ENCODE results near the gene FNDC3A.
"Not testable (repeated sequence)": the region's sequence is repeated elsewhere in the genome, so short reads cannot be mapped to it uniquely, and the experiment has no call there.

Gene FNDC3A

DNA sequence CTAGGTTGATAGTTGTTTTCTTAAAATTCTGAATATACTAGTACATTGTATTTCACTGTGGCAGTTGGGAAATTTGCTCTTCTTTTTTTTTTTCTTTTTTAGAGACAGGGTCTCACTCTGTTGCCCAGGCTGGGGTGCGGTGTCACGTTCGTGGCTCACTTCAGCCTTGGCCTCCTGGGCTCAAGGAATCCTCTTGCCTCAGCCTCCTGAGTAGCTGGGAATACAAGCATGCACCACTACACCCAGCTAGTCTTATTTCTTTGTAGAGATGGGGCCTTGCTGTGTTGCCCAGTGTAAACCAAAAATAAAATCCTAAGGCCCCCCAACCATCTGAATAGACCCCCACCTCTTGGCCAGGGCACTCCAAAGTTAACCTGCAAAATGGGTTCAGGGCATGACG is 79.3 kb downstream of the FNDC3A start:
- H4K20me1 ChIP-seq (ENCODE audit: insufficient read depth) = no peaks in the 10 kb centered on the region
- H3K27me3 ChIP-seq (ENCODE audit: insufficient read depth, low read depth) = no peaks in the 10 kb centered on the region
- H3K4me2 ChIP-seq = no peak overlapping the region
- no peak overlapping the region for H3K27ac ChIP-seq
- no peaks in the 10 kb centered on the region for H3K4me1 ChIP-seq (ENCODE audit: low read depth, poor library complexity, severe bottlenecking)
- H3K9ac ChIP-seq = no peak overlapping the region
- H2AFZ ChIP-seq (ENCODE audit: low read depth) = no peak overlapping the region
- no peak overlapping the region for H3K4me3 ChIP-seq (IDR thresholded peaks at IDR 0.05; ENCODE audit: insufficient read depth, low read depth, low read length)
- no peaks in the 10 kb centered on the region; the same call in 1 of the 2 replicates for H3K79me2 ChIP-seq (ENCODE audit: insufficient read depth, low read depth)
- TF ChIP-seq, protein P1, sequence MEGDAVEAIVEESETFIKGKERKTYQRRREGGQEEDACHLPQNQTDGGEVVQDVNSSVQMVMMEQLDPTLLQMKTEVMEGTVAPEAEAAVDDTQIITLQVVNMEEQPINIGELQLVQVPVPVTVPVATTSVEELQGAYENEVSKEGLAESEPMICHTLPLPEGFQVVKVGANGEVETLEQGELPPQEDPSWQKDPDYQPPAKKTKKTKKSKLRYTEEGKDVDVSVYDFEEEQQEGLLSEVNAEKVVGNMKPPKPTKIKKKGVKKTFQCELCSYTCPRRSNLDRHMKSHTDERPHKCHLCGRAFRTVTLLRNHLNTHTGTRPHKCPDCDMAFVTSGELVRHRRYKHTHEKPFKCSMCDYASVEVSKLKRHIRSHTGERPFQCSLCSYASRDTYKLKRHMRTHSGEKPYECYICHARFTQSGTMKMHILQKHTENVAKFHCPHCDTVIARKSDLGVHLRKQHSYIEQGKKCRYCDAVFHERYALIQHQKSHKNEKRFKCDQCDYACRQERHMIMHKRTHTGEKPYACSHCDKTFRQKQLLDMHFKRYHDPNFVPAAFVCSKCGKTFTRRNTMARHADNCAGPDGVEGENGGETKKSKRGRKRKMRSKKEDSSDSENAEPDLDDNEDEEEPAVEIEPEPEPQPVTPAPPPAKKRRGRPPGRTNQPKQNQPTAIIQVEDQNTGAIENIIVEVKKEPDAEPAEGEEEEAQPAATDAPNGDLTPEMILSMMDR (conservative IDR thresholded peaks at IDR 0.05; ENCODE audit: low read depth, low read length) = no peak
- no peaks in the 10 kb centered on the region for H3K36me3 ChIP-seq (ENCODE audit: insufficient read depth)

DNA sequence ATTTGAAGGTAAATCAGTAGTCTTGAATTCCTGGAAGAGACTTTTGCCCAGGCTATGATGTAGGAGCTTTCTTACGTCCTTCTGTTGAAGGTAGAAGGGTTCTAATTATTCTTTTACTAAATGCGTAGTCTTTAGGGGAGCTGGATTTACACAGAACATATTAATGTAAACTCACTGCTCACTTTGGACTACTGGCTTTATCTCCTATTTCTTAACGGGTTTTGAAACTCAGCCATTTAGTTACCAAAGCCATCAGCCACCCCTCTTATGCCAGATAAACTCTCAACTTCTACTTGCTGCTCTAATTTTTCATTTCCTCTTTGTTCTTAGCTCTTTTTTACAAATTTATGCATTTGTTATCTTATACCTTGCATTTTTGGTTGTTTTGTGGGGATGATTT is 81.5 kb downstream of the FNDC3A start:
- Histone ChIP-seq H4K20me1 (ENCODE audit: insufficient read depth) (no peaks in the 10 kb centered on the region), H3K4me1 (ENCODE audit: low read depth, poor library complexity, severe bottlenecking) (no peaks in the 10 kb centered on the region), H3K36me3 (ENCODE audit: insufficient read depth) (no peaks in the 10 kb centered on the region), H3K79me2 (ENCODE audit: insufficient read depth, low read depth) (no peaks in the 10 kb centered on the region), H3K9ac (no peak overlapping the region), H3K4me3 (IDR thresholded peaks at IDR 0.05; ENCODE audit: insufficient read depth, low read depth, low read length) (no peak overlapping the region), H2AFZ (ENCODE audit: low read depth) (no peak overlapping the region), H3K27ac (no peak overlapping the region), H3K27me3 (ENCODE audit: insufficient read depth, low read depth) (no peaks in the 10 kb centered on the region), H3K4me2 (no peak overlapping the region)
- TF ChIP-seq, protein P1 (conservative IDR thresholded peaks at IDR 0.05; ENCODE audit: low read depth, low read length) = no peak

DNA sequence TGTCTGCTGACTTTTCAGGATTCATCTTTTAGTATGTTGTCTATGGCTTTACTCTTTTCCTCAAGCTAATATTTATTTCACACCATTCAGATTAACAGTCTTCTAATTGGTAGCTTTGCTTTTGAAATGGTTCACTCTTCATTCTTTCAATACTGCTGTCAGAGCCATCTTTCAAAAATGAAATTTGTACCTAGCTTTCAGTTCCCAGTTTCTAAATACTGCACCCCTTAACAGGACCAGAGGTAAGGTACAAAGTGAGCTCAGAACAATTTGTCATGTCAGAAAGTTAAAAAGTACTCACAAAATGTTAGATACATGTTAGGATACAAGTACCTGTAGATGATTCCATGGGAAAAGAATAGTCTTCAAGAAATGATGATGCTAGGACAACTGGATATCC is 83.0 kb downstream of the FNDC3A start:
- Histone ChIP-seq H4K20me1 (ENCODE audit: insufficient read depth) (no peaks in the 10 kb centered on the region), H3K27me3 (ENCODE audit: insufficient read depth, low read depth) (no peaks in the 10 kb centered on the region), H3K9ac (no peak overlapping the region), H3K79me2 (ENCODE audit: insufficient read depth, low read depth) (no peaks in the 10 kb centered on the region), H3K4me3 (IDR thresholded peaks at IDR 0.05; ENCODE audit: insufficient read depth, low read depth, low read length) (no peak overlapping the region), H3K4me2 (no peak overlapping the region), H2AFZ (ENCODE audit: low read depth) (no peak overlapping the region), H3K4me1 (ENCODE audit: low read depth, poor library complexity, severe bottlenecking) (no peaks in the 10 kb centered on the region), H3K36me3 (ENCODE audit: insufficient read depth) (no peaks in the 10 kb centered on the region), H3K27ac (no peak overlapping the region)
- TF ChIP-seq, protein P1 (conservative IDR thresholded peaks at IDR 0.05; ENCODE audit: low read depth, low read length) = no peak

DNA sequence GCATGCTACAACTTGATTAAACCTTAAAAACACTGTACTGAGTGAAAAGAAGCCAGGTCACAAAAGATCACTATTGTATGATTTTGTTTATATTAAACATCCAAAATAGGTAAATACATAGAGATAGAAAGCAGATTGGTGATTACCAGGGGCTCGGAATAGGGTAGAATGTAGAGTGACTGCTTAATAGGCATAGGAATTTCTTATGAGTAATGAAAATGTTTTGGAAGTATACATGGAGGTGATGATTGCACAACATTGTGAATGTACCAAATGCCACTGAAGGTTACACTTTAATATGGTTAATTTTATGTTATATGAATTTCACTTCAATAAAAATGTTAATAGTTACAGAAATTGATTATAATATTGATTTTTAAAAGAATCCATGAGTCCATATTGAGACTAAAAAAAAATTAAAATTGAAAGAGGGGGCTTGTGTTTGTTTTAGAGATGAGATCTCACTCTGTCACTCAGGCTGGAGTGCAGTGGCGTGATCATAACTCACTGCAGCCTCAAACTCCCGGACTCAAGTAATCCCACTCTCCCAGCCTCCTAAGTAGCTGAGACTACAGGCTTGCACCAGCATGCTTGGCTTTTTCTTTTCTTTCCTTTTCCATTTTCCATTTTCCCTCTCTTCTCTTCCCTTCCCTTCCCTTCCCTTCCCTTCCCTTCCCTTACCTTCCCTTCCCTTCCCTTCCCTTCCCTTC is 85.1 kb downstream of the FNDC3A start:
- Histone ChIP-seq H3K4me1 (ENCODE audit: low read depth, poor library complexity, severe bottlenecking) (no peaks in the 10 kb centered on the region), H3K4me2 (no peak overlapping the region), H3K27ac (no peak overlapping the region), H3K9ac (no peak overlapping the region), H3K79me2 (ENCODE audit: insufficient read depth, low read depth) (no peaks in the 10 kb centered on the region), H3K27me3 (ENCODE audit: insufficient read depth, low read depth) (no peaks in the 10 kb centered on the region), H2AFZ (ENCODE audit: low read depth) (no peak overlapping the region), H3K36me3 (ENCODE audit: insufficient read depth) (no peaks in the 10 kb centered on the region), H4K20me1 (ENCODE audit: insufficient read depth) (no peaks in the 10 kb centered on the region), H3K4me3 (IDR thresholded peaks at IDR 0.05; ENCODE audit: insufficient read depth, low read depth, low read length) (no peak overlapping the region)
- TF ChIP-seq, protein P1 (conservative IDR thresholded peaks at IDR 0.05; ENCODE audit: low read depth, low read length) = no peak

DNA sequence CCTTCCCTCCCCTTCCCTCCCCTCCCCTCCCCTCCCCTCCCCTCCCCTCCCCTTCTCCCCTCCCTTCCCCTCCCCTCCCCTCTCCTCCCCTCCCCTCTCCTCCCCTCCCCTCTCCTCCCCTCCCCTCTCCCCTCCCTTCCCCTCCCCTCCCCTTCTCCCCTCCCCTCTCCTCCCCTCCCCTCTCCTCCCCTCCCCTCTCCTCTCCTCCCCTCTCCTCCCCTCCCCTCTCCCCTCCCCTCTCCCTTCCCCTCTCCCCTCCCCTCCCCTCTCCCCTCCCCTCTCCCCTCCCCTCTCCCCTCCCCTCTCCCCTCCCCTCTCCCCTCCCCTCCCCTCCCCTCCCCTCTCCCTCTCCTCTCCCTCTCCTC is 85.7 kb downstream of the FNDC3A start:
- not testable (repeated sequence) for H3K27me3 ChIP-seq (ENCODE audit: insufficient read depth, low read depth); H3K79me2 ChIP-seq (ENCODE audit: insufficient read depth, low read depth); H2AFZ ChIP-seq (ENCODE audit: low read depth); H3K9ac ChIP-seq; H3K4me2 ChIP-seq; H4K20me1 ChIP-seq (ENCODE audit: insufficient read depth); H3K36me3 ChIP-seq (ENCODE audit: insufficient read depth); H3K27ac ChIP-seq; H3K4me3 ChIP-seq (IDR thresholded peaks at IDR 0.05; ENCODE audit: insufficient read depth, low read depth, low read length); H3K4me1 ChIP-seq (ENCODE audit: low read depth, poor library complexity, severe bottlenecking)

Measured in KMS-11 (cell line).